SW 1271 (cell line): ENCODE measurements around the gene PDE6B.
"Not testable (repeated sequence)": the region's sequence is repeated elsewhere in the genome, so short reads cannot be mapped to it uniquely, and the experiment has no call there.

Source experiments
- DNase-seq, 2 experiments: peaks; one replicate each; lab custom pipeline; 2025; lab: John Stamatoyannopoulos, UW

Gene PDE6B

GRCh38 chr4:622071-622995 lies 3.0 kb upstream of the PDE6B start:
- DNase-seq: no peak

GRCh38 chr4:622996-623913 lies 2.1 kb upstream of the PDE6B start:
- DNase-seq: no peak

- DNase-seq: no peak
These were observed 1.3 kb upstream of the PDE6B start for GRCh38 chr4:623914-624566.

- no peak for DNase-seq
These were observed 323 bp downstream of the PDE6B start for GRCh38 chr4:625631-626161.

- DNase-seq: no peak
These were observed 1.1 kb downstream of the PDE6B start for GRCh38 chr4:626201-627091.

GRCh38 chr4:627347-628125 lies 2.2 kb downstream of the PDE6B start:
- no peak for DNase-seq

- no peak for DNase-seq
These were observed 3.0 kb downstream of the PDE6B start for GRCh38 chr4:628311-628741.

GRCh38 chr4:628821-629635 lies 3.7 kb downstream of the PDE6B start:
- DNase-seq: no peak

- DNase-seq: no peak
These were observed 4.2 kb downstream of the PDE6B start for GRCh38 chr4:629636-629914.

GRCh38 chr4:629915-630641 lies 4.7 kb downstream of the PDE6B start:
- DNase-seq: no peak

GRCh38 chr4:630656-631055 lies 5.3 kb downstream of the PDE6B start:
- no peak for DNase-seq

- DNase-seq: no peak
These were observed 6.9 kb downstream of the PDE6B start for GRCh38 chr4:632196-632790.

- DNase-seq: no peak
These were observed 7.6 kb downstream of the PDE6B start for GRCh38 chr4:632926-633325.

GRCh38 chr4:633406-633805 lies 8.0 kb downstream of the PDE6B start:
- DNase-seq: no peak

GRCh38 chr4:633976-634598 lies 8.7 kb downstream of the PDE6B start:
- no peak for DNase-seq

- DNase-seq: no peak
These were observed 9.2 kb downstream of the PDE6B start for GRCh38 chr4:634599-634985.

- not testable (repeated sequence) for DNase-seq
These were observed 9.9 kb downstream of the PDE6B start for GRCh38 chr4:635066-635835.
